NCI-H128 (cell line): ENCODE data around the gene ELP5.

Experiments used
- DNase-seq: peaks from one replicate; lab custom pipeline; 2025; ENCODE audit not compliant: unreplicated experiment; lab: John Stamatoyannopoulos, UW

The ELP5 gene

DNA sequence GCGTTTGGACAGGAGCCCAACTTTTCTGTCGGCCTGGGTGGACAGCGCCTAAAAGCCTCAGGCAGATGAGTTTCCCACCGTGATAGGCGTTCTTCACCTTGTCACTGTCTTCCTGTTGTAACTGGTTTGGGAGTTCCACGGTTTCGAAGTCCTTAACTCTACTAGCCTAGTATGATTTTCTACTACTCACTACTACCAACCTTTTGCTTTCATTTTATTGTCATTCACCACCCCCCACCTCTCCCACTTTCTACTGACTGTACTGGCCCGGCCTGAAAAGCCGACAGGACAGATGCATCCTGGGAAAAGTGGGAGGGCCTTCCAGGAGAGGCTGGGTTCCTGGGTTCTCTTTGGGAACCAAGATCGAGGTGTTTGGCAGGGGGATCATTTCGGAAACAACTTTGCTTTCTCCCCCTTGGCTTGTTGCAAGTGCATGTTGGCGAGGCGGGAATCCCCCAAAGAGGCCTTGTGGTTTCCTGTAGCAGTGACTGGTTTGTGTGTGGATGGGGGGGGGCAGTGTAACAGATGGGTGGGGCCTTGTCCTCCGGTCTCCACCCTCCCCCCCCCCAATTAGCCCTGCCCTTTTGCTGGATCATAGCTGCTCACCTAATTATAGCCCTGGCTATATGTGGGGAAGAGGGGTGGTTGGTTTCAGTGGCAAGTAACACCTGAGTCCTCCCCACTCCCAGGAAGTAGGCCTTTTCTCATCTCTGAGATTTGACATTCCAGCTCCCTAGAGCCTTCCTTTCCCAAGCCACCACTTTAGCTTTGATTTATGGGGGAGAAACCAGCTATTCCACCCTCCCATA, 56.8 kb downstream of the ELP5 start:
- peak; percentile 1 for DNase-seq
